HG03066 (cell line): ENCODE measurements around the gene DRICH1.
"Not testable (repeated sequence)": the region's sequence is repeated elsewhere in the genome, so short reads cannot be mapped to it uniquely, and the experiment has no call there.

Experiments used
- ATAC-seq: cut with Tn5 transposase; IDR thresholded peaks from one replicate; pipeline ENCODE4 v1.9.1; 2021; ENCODE audit warnings: low read depth; ENCODE audit not compliant: unreplicated experiment

Gene DRICH1, protein sequence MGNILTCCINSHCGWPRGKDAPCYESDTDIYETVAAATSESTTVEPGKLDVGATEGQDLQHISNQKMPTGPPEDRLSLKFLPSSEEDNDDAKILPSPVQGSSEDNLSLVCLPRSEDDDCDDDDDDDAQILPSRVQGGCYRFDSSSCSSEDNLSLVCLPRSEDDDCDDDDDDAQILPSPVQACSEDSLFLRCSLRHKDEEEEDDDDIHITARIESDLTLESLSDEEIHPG

DNA sequence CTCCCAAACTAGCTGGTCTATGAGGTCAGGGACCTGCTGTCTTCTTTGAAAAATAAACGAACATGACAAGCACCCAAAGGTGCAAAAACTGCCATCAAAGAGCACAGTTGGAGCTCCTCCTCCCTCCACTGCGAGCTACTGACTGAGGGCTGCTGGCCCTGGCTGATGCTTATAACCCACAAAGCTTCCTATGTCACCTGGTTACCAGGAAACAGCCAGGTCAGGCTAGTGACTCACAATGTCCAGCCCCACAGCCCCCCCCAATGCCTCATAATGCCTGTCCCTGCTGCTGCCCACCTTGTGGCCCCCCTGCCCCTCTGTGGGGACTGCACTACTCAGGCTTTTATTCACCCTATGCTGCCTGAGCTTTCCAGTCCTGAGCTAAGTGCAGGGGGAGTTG lies at the start of gene DRICH1:
DRICH1 (minus strand) TSS at position 144 of the 400 bp plus-strand sequence. CDS start 298 bp downstream, outside the sequence.
- ATAC-seq: no peak

DNA sequence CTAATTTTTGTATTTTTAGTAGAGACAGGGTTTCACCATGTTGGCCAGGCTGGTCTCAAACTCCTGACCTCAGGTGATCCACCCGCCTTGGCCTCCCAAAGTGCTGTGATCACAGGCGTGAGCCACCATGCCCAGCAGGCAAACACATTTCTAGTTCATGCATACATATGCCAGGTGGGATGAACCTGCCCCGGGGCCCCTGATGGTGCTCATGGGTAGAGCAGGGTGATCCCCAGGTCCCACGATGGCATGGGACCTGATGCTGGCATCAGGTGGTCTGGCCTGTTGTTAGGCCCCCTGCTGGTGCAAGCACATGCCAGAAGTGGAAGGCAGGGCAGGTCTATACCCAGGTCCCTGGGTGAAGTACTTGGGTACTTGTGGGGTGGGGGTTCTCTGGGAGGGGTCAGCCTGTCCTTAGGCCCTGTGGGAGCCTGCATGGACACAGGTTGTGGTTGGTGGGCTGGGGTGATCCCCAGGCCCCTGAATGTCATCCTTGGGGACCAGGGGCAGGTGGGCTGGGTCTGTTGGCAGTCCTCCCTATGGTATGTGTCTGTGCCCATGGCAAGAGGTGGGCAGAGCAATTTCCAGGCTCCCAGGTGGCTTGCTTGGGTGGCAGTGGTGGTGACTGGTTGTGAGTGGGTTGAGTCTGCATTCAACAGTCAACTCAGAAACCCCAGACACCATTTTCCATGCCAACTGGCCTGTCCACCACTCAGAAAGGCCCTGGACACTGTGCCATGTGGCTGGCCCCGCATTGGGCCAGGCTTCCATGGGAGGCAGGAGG lies 49.1 kb upstream of the DRICH1 start:
- no peak for ATAC-seq

DNA sequence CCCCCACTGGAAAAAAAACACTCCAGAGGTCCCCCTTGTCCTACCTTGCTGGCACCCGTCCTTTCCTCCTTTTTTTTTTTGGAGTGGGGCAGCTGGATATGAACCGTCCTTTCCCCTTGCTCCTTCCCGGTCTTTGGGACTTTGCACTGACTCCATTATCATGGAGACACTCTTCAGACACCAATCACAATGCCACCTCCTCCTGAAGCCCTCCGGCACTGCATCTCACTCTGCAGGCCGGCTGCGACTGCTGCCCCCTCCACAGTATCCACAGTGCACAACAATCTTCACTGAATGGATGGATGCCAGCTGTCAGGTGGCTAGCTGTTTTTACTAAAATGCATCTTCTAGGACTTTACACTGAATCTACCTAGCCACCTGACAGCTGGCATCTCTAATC lies 46.0 kb upstream of the DRICH1 start:
- ATAC-seq: no peak

DNA sequence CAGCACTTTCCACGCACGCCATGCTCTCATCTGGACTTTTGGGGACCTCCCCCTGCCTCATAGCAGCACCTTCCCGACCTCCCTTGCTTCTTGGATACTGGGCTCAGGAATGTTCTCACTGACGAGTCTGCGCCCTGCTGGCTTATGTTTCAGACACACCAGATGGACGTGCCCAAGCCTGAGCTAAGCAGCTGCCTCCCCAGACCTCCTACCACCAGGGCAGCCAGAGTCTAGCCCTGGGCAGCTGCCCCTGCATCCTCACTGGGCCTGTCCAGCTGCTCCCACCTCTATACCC lies 45.5 kb upstream of the DRICH1 start:
- ATAC-seq: no peak

DNA sequence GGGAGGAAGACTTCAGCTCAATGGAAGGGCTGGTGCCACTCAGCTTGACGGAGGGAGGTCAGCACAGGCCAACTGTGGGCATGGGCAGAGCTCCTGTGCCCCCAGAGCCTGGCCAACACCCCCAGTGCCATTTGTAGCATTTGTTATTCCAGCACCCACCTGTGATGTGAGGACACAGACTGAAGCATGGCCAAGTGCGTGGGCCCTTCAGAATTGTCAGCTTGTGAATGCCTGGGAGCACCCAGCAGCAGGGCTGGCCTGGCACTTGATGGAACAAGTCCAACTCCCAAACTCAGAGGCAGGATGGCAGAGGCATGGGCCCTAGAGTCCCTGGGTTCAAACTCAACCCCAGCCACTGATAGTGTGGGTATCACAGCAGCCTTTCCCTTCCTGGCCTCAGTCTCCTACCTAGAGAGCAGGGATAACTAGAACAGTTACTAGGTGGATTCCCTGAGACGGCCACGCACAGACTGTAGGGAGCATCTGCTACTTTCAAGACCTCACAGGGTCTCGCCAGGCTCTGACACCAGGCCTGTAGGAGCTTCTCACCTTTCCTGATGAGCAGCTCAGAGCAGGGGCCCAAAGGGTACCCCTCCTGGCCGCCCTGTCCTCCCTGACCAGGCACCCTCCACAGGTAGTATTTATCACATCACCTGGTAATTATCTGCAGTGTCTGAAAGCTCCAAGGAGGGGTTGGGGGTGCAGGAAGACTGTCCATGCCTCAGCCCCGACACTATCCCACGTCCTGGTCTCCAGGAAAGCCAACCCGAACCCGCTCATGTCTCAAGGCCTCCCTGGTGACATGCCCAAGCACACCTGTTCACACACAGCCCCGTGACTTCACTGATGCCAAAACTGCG lies 45.0 kb upstream of the DRICH1 start:
- not testable (repeated sequence) for ATAC-seq

DNA sequence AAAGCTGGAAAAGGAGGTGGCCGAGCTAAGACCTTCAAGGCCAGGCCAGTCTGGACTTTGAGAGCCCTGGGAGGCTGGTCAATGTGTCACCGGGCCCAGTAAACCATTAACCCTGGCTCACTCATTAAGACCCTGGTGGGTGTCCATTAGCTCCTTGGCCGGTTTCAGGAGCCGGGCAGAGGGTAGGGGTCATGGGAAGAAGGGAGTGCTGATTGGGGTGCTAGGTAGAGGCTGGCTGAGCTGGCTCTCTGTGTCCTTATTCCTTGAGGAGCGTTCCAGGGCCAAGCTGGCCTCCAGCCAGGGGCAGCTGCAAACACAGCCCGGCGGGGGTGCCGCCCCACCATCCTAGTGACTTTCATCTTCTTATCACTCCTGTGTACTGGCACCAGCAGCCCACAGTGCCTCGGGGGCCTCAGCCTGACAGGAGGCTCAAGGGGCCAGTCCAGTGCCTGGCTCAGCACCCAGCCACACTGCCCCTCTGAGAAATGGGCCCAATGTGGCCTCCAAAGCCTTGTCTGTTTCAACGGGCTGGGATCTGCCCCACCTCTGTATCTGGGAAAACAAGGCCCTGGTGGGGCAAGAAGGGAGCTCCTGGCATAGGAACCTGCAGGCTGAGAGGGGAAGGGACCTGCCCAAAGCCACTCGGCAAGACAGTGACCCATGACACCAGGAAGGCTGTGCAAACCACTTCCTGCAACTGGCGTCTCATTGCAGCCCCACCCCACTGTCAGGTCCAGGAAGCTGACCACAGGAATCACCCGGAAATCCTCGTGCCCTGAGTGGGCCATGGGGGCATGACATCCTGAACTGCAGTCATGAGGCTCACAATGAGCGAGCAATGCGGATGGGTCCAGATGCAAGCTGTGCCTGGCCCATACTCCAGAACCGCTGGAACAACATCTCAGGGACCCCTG lies 43.6 kb upstream of the DRICH1 start:
- no peak for ATAC-seq

DNA sequence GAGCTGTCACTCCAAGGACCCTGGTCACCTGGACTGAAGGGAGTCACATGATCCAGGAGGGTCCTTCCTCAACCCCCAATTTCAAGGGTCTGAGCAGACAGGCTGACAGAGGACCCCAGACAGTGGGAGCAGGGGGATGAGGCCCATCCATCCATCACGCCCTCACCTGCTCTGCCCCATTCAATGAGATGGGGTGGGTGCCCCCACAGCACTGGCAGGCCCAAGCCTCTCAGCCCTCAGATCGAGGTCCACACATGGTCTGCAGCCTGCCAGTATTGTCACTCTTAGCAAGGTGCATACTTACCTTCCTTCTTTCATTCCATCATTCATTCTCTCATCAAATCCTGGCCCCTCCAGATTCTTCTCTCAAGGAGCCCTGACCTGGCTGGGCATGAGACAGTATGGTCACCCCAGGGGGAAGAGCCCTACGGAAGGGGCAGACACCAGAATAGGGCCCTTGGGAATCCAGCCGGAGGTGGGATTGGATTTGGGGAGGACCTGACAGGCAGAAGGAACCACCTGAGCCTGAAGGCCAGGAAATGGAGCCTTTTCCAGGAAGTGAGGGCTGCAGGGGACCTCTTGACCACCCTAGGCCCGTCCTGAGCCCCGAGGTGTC lies 42.9 kb upstream of the DRICH1 start:
- ATAC-seq: not testable (repeated sequence)

DNA sequence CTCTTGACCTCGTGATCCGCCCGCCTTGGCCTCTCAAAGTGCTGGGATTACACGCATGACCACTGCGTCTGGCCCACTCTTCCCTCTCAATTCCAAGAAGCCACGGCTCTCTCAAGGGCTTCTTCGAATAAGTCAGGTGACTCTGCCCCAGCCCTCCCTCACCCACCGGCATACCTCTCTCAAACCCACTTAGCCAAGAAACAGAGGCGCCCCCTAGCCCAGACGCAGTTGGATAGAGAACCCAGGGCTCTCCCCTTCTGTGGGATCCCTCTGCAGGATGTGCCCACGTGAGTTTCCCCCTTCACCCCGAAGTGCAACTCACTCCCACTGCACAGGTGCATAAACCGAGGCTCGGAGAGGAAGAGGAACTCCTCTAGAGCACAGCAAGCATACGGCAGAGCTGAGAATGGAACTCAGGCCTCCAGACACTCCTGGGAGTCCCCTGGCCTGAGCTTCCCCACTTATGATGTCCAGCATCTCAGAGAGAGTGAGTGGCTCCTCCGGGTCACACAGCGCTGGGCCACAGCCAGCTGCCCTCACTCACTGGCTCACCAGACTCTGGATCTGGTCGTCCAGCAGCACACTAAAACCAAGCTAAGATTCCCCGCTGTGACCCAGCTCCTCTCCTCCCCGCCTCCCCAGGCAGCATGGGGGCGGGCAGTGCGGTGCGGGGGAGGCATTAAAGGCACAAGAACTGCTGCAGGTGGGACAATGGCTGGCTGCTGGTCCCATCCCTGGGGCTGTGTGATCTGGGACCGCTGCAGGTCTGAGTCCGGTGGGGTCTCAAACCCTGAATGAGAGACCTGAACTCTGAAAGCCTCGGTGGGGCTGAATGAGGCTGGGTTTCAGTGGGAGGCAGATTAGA lies 41.9 kb upstream of the DRICH1 start:
- ATAC-seq: no peak

DNA sequence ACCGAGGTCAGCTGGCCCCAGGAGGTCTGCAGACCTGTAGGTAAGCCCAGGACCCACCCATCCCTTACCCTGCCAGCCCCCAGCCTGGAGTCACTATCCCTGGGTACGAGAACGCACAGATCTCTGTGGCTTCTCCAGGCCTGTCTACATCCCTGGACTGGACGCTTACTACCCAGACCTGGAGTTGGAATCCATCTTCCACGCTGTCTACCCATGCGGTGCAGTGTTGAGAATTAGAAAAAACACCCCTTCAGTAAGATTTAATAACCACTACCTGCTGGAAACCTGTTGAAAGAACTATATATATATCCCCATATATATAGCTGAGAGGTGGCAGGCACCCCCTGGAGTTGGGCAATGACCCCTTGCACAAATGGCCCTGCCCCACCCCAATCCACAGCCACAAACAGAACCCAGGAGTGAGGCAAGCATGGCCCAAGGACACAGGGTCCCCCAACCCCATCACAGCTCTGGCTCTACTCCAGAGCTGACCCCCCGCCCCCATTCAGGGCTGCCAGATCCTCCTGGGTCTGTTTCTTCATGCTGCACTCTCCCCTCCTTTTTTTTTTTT lies 41.0 kb upstream of the DRICH1 start:
- ATAC-seq: no peak

DNA sequence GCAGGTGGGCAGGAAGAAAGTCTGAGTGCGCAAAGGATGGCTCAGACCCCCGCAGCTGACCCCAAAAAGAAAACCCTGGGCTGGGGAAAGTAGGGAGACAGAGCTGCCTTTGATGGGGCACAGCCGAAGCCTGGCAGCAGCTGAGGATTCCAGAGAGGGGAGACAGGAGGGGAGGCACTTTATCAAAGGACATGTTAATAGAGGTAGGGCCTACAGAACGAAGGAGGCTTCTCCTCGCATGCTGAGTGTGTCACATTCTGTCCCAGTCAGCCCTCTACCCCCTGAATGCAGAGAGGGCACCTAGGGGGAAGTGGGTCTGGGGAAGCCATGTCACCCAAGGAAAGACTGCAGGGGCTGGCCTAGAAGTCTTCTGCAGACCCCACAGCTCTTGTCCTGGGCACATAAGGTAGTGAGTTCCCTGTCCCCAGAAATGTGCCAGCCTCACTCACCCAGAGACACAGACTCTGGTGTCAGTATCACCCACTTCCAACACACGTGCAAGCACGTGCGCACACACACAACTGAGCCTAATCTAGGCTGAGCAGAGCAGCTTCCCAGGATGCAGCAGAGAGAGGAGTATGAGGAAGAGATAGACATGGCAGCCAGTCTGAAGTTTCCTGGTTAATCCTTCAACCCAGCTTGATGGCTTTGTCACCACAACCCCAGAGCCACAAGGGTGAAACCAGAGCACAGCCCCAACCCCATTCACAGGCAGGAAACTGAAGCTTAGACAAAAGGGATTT lies 40.4 kb upstream of the DRICH1 start:
- not testable (repeated sequence) for ATAC-seq

DNA sequence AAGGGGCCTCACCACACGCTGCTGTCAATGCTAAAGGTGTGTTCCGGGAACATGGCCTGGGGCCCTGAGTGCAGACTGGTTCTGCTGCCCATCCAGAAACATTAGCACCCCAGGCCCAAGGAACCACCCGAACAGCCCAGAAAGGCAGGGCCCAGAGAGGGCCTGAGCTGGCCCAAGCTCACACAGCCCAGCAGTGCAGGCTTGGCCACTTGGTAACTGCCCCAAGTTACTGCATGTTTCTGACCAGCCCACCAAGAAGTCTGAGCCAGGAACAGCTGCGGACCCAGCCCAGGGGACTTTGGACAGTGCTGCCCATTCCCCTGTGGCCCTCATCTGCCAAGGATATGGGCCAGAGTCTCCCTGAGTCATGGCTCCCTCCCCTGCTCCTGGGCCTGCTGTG lies 39.3 kb upstream of the DRICH1 start:
- ATAC-seq: not testable (repeated sequence)

DNA sequence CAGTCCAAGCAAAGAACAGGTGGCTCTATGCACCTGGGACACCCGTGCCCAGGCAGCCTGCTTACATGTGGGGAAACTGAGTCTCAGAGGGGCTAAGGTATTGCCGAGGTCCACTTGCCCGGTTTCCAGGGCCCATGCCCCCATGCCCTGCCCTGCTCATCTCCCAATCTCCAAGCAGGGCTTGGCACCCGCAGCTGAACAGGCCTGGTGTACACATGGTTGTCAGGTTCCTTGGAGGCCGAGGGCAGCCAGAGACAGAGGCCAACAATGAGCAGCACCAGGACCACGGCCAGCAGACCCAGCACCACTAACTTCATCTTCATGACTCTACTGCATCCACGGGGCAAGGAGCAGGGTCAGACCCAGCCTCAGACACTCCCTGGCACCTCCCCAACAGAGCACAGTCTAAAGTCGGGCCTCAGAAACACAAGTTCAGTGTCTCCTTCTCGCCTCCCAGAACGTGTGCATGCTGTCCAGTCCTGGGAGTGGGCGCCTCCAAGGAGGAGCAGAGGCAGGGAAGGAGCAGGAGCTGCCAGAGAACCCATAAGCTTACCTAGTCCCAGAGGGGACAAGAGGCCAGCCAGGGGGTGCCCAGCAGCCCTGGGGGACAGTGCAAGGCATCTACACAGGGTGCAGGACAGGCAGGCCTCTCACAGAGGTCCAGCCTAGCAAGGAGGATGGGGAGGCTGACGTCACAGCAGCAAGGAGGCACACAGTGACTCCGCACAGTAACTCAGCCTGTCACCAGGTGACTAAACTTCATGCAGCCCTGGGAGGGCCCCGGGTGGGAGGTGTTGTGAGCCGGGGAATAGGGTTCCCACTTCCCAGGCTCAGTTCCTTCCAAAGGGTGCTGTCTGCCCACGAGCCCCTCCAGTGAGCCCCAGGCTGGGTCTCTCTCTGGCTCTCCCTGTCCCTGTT lies 38.5 kb upstream of the DRICH1 start:
- ATAC-seq: no peak

DNA sequence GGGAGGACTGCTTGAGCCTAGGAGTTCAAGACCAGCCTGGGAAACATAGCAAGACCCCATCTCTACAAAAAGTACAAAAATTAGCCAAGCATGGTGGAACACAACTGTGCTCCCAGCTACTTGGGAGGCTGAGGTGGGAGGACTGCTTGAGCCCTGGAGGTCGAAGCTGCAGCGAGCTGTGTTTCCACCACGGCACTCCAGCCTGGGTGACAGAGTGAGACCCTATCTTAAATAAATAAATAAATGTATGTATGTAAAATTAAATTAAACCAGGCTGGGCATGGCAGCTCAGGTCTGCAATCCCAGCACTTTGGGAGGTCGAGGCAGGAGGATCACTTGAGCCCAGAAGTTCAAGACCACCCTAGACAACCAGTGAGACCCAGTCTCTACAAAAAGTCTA lies 28.3 kb upstream of the DRICH1 start:
- ATAC-seq: not testable (repeated sequence)

DNA sequence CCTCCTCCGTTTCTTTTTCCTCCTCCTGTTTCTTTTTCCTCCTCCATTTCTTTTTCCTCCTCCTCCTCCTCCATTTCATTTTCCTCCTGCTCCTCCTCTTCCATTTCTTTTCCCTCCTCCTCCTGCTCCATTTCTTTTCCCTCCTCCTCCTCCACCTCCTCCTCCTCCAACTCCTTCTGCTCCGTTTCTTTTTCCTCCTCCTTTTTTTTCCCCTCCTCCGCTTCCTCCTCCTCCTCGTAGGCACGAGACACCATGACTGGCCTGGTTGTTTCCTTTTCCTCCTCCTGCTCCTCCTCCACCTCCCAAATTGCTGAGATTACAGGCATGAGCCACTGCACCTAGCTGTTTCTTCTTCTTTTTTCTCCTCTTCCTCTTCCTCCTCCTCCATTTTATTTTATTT lies 25.6 kb upstream of the DRICH1 start:
- ATAC-seq: no peak

DNA sequence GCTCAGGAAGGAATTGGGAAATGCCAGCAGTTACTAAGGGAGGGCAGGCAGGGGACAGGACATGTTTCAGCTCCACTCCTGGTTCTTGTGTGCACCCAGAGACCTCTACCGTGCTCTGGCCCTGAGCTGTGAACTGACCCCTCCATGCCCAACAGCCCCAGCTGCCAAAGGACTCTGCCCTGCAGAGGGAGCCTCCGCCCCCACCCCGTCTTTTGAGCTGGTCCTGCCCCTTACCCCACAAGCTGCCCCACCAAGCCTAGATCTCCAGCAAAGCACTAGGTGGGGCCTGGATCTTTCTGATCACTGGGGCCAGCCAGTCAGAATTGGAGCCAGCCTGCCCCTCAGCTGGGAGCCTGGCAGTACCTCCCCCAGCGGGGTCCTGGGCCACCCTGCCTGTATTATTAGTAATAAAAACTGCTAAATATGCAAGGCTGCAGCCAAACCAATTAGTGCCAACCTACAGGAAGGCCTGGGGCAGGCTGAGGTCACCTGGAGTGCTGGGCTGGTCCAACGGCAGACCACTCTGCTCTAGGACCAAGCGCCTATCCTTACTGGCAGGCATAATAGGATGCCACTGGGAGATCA lies 23.9 kb upstream of the DRICH1 start:
- ATAC-seq: no peak

DNA sequence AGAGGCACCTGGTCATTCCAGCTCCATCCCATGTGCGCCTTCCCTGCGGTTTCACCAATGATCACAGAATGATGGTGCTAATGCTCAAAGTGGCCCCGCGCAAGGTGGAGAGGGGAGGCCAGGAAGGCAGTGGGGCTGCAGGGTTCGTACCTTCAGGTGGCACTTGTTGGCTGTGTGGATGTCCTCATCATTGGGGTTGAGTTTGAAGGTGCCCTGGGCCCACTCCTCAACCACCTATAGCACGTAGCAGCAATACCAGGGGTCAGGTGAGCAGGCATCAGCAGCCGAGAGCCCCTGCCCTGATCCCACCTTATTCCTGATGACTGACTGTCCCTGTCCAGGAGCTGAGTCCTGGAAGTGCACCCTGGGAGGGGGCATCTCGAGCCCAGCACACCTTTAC lies 20.6 kb upstream of the DRICH1 start:
- no peak for ATAC-seq

DNA sequence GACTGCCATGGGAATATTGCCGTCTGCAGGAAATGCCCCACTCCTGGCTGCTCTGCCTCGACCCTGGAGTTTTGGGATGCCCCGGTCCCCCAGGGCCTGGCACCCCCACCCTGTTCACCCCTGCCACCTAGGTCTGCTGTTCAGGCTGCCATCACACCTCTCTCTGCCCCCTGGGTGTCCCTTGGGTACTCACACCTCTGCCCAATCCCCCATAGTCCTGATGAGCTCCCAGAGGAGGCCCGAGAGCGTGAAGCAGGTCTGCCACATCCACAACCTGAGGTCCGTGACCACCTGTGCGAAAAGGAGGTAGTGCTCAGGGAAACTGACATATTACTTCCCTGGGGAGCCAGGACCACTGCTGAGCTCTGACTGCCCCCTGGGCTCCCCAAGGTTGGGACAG lies 20.2 kb upstream of the DRICH1 start:
- ATAC-seq: no peak
